GM19043 (cell line): ENCODE measurements around the gene CAPN15.
"Not testable (repeated sequence)": the region's sequence is repeated elsewhere in the genome, so short reads cannot be mapped to it uniquely, and the experiment has no call there.

Experiments
- ATAC-seq: cut with Tn5 transposase; IDR thresholded peaks from one replicate; pipeline ENCODE4 v1.9.1; 2021; ENCODE audit warnings: low read depth; ENCODE audit not compliant: unreplicated experiment

The CAPN15 gene

GRCh38 chr16:588889-589657 lies 61.6 kb downstream of the CAPN15 start:
- peak; percentile 63 for ATAC-seq

- ATAC-seq = peak; percentile 77
Observed at GRCh38 chr16:589658-590187, 62.2 kb downstream of the CAPN15 start, which contains the start of gene RAB40C. Gene RAB40C, plus strand, starts transcription at chr16:590066. Its CDS starts 226 bp downstream, at chr16:590292.

- no peak for ATAC-seq
Observed at GRCh38 chr16:590188-590814, 62.8 kb downstream of the CAPN15 start.

DNA sequence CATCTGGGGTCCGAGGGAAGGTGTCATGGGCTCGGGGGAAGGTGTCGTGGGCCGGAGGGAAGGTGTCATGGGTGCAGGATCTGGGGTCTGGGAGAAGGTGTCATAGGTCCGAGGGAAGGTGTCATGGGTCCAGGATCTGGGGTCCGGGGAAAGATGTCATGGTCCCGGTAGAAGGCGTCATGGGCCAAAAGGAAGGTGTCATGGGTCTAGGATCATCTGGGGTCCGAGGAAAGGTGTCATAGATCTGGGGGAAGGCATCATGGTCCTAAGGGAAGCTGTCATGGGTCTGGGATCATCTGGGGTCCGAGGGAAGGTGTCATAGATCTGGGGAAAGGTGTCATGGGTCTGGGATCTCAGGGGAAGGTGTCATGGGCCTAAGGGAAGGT lies 63.3 kb downstream of the CAPN15 start:
- no peak for ATAC-seq

- no peak for ATAC-seq
Observed at GRCh38 chr16:591231-591630, 63.7 kb downstream of the CAPN15 start.

- no peak for ATAC-seq
Observed at GRCh38 chr16:591892-592517, 64.5 kb downstream of the CAPN15 start.

GRCh38 chr16:592518-593306 lies 65.2 kb downstream of the CAPN15 start:
- ATAC-seq = no peak

DNA sequence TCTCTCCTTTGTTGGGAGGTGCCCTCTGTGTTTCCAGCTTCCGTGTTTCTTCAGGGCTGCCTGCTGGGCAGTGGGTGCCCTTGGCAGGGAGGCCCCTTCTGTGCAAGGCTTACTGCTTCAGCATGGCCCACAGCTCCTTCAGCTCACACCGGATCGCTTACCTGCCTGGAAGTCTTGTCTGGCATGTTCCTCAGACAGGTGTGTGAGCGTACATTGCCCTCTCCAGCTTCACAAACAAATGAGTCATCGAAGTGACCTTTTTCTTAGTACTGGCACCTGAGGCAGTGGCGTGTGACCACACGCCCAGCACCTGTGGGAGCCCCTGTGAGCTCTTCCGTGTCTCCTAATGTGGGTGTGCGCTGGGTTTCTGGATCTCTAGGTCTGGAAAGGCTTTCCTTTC lies 65.9 kb downstream of the CAPN15 start:
- no peak for ATAC-seq

DNA sequence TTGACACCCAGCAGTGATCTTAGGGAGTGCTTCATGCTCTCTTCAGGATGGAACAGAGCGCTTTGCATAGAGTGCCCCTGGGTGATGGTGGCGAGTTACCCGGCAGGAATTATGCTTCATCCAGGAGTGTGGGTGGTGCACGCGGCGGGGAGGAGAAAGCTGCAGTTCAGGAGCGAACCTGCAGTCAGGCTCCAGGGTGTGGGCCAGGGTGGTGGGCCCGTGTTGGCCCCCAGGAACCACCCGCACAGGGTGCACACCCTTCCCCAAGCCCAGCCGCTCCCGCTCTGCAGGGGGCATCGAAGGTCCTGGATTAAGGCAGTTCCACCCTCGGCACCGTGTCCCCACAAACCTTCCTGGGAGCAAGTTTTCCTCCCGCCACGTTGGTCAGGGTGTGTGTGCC lies 66.3 kb downstream of the CAPN15 start:
- no peak for ATAC-seq

GRCh38 chr16:595094-595528 lies 67.6 kb downstream of the CAPN15 start:
- ATAC-seq = no peak

DNA sequence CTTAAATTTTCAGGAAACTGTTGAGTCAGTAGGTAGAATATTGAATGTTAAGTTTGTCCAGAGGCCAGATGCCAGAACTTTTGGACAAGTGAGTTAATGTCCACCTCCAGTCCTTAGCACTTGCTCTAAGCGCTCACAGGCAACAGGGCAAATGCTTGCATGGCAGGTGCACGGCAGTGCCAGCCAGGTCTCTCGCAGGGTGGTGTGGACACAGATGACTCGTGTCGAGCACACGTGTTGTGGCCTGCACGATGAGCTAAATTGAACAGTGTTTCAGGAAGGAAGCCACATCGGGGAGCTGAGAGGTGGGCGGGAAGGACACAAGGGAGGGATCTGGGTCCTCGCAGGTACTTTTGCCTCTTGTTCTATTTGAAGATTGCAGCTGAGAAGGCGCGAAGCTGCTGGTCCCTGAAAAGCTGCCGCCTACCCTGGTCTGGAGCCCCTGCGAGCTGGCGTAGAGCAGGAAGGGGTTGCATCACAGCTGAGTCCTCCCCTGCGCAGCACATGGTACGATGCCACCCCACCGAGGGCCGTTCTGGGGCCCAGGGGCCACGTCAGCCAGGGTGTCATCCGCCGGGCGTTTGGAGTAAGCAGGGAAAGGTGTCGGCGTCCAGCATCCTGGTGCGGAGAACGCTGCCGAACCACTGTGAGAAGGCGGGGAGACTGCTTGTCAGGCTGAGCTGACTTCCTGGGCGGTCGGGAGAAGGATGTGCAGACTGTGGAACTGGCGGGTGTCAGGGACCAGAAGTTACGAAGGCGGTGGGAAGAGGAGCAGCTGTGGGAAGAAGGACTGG lies 68.6 kb downstream of the CAPN15 start:
- ATAC-seq = no peak

DNA sequence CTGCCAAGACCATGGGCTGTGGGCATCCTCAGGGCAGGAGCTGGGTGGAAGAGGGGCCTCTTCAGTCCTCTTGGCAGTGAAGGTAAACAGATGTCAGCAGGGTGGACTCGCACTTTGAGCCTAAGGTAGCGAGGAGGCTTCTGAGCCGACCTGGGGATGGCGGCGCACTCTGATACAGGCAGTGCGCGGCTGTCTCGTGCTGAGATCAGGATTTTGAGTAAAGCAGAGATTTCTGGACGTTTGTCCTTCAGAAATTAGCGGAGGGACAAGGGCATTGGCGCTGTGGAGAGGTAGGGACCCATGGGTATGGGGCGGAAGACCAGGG lies 69.2 kb downstream of the CAPN15 start:
- no peak for ATAC-seq

DNA sequence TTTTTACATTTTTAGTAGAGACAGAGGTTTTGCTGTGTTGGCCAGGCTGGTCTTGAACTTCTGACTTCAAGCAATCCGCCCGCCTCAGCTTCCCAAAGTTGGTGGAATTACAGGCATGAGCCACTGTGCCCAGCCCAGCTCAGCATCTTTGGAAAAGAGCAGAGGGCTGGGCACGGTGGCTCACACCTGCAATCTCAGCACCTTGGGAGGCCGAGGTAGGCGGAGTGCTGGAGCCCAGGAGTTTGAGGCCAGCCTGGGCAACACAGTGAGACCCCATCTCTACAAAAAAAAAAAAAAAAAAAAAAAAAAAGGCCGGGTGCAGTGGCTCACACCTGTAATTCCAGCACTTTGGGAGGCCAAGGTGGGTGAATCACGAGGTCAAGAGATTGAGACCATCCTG lies 70.1 kb downstream of the CAPN15 start:
- ATAC-seq = not testable (repeated sequence)

DNA sequence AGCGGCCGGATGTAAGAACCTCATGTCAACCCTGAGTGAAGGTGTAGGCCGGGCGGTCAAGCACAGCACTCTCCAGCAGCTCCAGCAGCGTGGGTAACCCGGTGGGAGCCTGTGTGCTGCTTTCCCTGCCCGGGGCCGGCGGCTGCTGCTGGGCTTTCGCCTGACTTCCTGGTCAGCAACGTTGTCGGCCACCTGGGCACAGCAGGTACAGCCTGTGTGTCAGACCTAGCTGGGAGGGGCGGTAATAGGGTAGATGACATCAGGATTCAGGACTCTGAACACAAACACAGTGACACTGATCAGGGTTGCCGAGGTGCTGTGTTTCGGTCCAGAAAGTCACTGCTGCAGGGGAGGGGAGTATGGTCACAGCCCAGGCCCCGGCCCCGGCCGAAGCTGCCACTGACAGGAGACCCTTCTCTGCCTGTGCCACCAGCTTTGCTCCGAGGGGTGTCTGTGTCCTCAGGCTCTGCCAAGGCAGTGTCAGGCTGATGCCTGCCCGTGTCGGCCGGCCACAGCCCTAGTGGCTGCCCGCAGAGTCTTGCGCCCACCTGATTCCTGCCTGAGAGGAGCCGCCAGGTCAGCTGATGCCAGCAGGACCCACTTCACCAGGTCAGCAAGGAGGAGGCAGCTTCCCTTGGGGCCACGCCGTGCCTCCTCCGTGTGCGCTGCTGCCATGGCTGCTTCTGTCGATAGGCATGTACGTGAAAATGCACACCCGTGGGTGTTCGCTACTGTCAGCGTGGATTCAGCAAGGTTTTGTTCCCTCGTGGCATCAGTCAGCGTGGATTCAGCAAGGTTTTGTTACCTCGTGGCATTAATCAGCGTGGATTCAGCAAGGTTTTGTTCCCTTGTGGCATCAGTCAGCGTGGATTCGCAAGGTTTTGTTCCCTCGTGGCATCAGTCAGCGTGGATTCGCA lies 71.6 kb downstream of the CAPN15 start:
- ATAC-seq = no peak

GRCh38 chr16:600781-601180 lies 73.3 kb downstream of the CAPN15 start:
- ATAC-seq = no peak

DNA sequence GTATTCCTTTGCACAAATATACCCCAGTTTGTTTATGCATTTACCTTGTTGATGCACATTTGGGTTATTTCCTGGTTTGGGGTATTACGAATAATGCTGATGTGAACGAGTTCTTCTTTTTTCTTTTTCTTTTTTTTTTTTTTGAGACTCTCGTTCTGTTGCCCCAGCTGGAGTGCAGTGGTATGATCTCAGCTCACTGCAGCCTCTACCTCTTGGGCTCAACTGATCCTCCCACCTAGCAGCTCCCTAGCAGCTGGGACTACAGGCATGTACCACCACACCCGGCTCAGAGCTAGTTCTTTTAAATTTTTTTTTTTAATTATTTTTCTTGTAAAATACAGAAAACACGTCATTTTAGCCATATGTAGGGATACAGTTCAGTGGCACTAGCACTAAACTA lies 76.4 kb downstream of the CAPN15 start:
- ATAC-seq = no peak
